Measurements from ENCODE around the gene ZNF431.
"Not testable (repeated sequence)": the region's sequence is repeated elsewhere in the genome, so short reads cannot be mapped to it uniquely, and the experiment has no call there.

Gene ZNF431

DNA sequence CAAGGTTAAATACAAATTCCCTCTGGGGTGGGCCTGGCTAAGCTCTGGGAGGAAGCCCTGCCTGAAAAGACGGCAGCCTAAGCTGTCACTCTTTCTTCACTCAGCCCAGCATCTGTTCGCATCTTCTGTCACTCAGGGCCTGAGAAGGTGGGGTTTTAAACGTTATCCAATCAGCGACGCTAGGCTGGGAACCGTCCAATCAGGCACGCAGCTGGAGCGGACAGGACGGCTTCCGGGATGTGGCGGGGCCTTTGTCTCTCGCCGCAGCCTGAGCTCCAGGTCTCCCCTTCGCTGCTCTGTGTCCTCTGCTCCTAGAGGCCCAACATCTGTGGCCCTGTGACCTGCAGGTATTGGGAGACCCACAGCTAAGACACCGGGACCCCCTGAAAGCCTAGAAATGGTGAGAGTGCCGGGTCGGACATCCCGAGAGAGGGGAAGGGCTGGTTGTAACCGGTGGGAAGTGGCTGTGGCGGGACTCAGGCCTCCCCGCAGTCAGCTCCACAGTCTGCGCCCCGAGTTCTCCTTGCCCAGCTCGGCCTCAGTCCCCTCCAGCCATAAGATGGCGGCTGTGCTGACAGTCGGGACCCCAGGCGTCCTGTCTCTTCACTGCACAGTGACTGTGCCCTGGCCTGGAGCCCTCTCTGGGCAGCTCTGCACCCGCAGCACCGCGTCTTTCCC is at the start of gene ZNF431:
Gene ZNF431 (plus strand): TSS at position 254 of the 678 bp plus-strand sequence. CDS start 144 bp downstream, at position 398.
- peak; percentile 83 for DNase-seq

DNA sequence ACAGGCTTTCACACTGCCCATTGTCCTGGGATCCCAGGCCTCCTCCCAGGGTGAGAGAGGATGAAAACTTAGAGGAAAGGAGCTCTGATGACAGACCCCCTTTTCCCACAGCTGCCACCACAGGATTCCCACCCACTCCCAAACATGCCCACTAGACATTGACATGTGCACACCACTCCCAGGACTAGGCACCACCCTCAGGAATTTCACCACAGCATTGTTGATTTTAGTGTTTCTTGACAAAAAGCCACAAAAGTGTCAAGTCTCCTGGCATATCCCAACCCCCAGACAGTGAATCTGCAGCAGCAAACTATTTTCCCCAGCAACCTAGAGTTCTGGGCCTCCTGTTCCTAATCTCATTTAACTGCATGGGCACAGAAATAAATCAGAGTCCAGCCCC is 49.7 kb upstream of the ZNF431 start:
- DNase-seq = no peak

DNA sequence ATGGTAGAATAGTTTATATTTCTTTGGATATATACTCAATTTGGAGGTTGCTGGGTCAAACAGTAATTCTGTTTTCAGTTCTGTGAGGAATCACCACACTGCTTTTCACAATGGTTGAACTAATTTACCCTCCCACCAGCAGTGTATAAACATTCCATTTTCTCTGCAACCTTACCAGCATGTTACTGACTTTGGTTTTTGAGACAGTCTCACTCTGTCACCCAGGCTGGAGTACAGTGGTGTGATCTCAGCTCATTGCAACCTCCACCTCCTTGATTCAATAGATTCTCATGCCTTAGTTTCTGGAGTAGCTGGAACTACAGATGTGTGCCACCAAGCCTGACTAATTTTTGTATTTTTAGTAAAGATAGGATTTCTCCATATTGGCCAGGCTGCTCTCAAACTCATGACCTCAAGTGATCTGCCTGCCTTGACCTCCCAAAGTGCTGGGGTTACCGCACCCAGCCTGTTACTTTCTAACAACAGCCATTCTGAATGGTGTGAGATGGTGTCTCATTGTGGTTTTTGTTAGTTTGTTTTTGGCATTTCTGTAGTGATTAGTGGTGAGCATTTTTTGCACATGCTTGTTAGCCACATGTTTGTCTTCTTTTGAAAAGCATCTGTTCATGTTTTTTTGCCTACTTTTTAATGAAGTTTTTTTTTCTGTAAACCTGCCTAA is 47.4 kb upstream of the ZNF431 start:
- DNase-seq = no peak

DNA sequence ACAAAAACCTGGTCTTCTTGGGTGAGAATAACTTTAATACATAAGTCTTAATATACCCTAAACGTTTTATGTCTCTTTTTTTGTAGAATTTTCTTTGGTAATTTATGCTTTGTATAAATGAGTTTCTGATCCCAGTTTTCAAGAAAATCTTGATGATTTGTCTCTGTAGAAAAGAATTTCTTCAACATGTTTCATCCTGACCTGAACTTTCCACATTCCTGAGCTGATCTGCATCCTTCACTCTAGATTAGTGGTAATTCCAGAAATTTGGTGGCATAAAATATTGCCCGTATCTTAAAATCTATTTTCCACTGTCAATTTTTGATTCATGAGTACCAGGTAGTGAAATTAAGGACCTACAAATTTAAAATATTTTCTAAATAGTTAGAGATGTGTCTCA is 43.5 kb upstream of the ZNF431 start:
- no peak for DNase-seq

DNA sequence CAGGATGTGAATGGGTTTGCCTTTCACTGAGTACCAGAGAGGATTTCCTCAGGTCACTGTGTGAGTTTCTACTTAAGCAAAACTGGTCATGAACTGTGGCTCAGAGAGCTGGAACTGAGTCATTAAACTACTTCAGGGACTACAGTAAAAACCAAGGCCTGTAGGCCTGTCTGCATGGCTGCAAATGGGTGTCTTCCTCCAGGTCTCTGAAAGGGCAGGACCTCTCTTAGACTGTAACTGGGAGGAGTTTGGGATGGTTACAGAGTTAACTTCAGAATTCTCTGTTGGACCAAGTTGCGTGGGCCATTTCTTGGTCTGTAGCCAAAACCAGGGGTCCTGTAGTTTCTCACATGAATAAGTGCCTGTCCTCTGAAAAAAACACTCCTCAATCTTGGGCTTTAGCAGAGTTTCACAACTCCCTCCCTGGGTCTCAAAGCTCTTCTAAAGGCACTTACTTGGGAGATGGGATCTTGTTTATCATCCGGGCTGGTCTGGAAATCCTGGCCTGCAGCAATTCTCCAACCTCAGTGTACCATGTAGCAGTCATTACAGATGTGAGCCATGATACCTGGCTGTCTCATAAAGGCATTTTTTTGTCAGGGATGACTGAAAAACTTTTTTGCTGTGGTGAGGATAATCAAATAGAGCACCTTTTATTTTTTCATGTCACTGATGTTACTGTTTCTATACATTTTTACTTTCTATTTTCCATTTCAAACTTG is 40.2 kb upstream of the ZNF431 start:
- DNase-seq = no peak

DNA sequence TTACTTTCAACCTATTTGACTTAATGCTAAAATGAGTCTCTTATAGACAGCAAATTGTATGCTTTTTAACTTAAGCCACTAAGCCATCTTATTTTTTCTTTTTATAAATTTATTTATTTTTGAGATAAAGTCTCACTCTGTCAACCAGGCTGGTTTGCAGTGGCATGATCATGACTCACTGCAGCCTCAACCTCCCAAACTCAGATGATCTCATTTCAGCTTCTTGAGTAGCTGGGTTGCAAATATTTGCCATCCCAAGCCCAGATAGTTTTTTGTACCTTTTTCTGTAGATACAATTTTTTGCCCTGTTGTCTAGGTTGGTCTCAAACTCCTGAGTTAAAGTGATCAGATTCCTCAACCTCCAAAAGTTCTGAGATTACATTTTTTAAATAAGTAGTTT is 32.7 kb upstream of the ZNF431 start:
- DNase-seq = no peak

DNA sequence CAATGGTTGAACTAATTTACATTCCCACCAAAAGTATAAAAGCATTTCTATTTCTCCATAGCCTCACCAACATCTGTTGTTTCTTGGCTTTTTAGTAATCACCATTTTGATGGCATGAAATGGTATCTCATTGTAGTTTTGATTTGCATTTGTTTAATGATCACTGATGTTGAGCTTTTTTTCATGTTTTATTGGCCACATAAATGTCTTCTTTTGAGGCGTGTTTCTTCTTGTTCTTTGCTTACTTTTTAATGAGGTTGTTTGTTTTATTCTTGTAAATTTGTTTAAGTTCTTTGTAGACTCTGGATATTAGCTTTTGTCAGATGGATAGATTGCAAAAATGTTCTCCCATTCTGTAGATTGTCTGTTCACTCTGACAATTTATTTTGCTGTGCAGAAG is 31.7 kb upstream of the ZNF431 start:
- DNase-seq = no peak

DNA sequence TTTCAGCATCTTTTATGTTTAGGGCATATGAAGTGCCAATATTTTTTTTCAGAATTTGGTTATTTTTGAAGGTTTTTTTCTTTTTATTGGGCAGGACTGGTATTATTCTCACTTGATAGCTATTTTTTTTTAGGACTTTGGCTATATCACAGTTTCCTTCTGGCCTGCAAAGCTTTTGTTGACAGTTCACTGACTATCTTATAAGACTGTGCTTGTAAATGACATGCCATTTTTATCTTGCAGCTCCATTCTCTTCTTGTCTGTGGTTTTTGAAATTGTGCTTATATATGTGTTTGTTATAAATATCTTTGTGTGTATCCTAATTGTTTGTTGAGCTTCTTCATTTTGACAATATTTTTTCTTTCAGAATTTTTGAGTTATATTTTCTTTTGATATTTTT is 26.4 kb upstream of the ZNF431 start:
- no peak for DNase-seq

DNA sequence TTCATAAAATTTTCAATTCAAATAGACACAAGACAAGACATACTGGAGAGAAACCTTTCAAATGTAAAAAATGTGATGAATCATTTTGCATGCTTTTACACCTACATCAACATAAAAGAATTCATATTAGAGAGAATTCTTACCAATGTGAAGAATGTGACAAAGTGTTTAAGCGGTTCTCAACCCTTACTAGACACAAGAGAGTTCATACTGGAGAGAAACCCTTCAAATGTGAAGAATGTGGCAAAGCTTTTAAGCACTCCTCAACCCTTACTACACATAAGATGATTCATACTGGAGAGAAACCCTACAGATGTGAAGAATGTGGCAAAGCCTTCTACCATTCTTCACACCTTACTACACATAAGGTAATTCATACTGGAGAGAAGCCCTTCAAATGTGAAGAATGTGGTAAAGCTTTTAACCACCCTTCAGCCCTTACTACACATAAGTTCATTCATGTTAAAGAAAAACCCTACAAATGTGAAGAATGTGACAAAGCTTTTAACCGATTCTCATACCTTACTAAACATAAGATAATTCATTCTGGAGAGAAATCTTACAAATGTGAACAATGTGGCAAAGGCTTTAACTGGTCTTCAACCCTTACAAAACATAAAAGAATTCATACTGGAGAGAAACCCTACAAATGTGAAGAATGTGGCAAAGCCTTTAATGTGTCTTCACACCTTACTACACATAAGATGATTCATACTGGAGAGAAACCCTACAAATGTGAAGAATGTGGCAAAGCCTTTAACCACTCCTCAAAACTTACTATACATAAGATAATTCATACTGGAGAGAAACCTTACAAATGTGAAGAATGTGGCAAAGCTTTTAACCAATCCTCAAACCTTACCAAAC is 24.6 kb upstream of the ZNF431 start:
- DNase-seq = no peak

DNA sequence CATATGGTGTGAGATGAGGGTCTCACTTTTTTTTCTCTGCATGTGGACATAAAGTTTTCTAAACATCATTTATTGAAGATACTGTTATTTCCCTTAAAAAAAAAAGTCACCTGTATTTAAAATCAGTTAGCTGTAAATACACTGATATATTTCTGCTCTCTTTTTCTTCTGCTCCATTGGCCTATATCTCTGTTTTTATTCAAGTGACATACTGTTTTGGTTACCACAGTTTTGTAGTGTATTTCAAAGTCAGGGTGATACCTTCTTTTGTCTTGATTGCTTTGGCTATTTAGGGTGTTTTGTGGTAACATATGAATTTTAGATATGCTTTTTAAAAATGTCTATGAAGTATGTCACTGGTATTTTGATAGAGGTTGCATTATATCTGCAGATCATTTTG is 15.8 kb upstream of the ZNF431 start:
- DNase-seq = no peak

DNA sequence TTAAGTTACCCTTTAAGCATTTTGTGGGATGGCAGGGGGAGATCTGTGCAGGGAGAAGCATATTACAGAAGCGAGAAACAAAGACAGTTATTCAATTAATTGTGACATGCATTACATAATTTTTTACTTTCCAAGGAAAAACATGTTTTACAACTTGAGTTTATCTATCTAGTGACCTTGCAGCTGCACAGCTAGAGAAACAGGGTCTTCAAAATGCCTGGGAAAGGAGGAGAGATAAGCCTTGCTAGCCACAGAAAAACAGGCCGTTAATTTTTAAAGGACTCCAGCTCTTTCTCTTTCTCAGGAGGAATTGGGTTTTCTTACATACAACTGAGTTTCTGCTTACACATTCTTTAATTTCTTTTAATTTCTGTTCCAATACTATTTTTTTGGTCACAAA is 14.8 kb upstream of the ZNF431 start:
- DNase-seq = no peak

DNA sequence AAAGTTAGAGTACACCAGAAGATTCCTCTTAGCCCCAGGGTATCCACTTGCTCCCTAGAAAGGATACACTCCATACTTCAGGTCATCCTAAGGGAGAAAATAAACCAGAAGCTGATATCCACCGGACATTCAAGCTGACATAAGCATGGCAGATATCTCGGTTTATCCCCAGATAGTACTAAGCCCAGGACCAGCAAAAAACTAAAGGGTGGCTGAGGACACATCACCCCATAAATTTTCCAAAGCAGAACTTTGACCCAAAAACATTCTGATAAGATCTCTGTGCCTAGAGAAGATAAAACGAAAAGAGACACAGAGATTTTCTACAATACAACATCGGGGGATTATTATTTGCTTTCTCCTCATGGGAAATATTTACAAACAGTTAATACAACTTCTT is 13.9 kb upstream of the ZNF431 start:
- DNase-seq = no peak

DNA sequence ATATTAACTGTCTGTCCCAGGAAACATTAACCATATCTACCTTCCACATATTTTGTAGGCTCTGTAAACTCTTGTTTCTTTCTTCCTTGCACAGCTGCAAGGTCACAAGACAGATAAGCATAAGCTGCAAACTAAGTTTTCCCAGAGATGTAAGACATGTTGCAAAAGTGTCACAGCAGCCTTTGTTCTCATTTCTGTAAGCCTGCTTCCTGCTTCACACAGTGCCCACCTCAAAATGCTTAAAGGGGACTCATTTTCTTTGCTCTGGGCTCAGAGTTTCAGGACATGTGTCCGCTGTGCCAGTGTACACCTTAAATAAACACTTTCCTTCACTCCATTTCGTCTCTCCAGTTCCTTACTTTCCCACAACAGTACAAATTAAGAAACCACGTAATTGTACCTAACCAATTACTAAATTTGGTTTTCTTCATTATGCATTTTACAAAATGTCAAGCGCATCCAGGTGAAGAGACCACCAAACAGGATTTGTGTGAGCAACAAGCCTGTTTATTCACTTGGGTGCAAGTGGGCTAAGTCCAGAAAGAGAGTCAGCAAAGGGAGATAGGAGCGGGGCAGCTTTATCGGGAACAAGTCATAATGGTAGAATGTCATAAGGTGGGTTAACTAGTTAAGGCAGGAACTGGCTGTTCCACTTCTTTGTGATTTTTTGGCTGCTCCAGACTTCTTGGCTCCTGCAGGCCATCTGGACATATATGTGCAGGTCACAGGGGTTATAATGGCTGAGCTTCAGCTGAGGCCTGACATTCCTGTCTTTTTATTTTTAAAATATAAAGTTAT is 12.7 kb upstream of the ZNF431 start:
- DNase-seq = no peak

DNA sequence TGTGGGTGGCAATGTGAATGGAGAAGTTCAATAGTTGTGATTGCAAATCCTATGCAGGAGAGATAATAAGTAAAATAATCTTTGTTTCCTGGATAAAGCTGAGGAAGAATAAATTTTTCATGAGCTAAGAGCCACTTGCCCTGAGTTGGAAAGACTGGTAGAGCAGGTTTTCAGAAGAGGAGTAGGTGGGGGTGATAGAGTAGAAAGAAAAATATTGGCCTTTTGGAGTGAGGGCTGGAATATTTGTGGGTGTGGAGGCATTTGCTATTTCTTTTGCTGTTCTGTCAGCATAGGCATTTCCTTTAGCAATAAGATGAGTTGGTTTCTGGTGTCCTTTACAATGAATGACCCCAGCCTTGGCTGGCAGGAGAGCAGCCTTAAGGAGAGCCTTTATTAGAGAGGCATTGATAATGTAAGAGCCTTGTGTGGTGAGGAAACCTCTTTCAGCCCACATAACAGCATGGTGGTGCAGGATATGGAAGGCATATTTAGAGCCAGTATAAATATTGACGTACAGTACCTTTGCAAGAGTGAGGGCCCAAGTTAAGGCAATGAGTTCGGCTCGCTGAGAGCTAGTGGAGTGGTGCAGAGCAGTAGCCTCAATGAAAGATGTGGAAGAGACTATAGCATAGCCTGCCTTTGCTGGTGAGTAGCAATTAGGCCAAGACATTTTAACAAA is 11.6 kb upstream of the ZNF431 start:
- DNase-seq = no peak

DNA sequence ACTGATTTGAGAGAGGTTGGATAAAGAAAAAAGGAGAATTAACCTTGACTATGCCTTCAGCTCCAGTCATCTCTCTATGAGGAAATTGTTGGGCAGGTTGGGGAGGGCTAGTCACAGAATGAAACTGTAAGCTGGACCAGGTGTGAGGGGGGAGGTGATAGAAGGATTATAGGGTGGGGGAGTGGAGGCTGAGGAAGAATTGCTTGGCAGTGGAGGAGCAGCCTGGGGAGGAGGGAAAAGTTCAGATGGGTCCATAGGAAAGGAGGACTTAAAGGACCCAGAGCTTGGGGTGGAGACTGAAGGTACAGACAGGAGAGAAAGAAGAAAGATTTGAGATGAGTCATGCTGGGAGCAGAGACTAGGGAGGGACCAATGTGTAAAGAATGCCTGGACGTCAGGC is 8.2 kb upstream of the ZNF431 start:
- DNase-seq = no peak

DNA sequence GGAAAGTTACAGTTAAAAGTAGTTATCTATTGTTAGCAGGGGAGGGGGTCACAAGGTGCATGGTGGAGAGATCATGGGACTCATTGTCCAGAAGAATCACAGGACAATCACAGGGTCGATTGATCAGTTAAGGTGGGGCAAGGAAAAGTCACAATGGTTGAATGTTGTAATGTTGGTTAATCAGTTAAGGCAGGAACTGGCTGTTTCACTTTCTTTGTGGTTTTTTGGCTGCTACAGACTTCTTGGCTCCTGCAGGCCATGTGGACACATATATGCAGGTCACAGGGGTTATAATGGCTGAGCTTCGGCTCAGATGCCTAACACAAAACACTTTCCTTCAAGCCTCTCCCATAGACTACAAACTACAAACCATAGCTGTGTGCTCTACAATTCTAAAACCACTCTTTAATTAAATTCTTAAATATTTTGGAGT is 6.9 kb upstream of the ZNF431 start:
- DNase-seq = no peak

DNA sequence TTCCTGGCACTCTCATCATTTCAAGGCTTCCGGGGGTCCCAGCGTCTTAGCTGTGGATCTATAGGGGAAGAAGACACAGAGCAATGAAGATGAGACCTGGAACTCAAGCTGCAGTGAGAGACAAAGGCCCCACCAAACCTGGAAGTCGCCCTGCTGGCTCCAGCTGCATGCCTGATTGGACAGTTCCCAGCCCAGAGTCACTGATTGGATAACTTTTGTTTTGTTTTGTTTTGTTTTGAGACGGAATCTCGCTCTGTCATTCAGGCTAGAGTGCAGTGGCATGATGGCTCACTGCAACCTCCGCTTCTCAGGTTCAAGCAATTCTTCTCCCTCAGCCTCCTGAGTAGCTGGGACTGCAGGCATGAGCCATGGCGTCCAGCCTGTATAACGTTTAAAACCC is 6.4 kb upstream of the ZNF431 start:
- no peak for DNase-seq

DNA sequence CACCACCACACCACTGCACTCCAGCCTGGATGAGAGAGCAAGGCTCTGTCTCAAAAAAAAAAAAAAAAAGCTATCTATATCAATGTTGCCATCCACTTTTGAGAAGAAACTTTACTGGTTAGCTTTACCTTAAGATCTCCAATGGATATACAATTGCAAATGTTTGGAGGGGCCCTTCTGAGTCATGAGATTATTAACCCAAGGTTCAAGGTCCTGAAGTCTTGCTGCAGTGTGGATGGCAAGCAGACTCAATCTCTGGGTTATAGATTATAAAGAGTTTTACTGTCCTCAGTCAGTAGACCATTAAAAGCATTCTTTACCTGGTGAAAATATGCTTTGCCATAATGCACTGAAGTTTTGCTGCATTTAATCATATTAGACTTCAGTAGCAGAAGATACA is 3.7 kb upstream of the ZNF431 start:
- no peak for DNase-seq

DNA sequence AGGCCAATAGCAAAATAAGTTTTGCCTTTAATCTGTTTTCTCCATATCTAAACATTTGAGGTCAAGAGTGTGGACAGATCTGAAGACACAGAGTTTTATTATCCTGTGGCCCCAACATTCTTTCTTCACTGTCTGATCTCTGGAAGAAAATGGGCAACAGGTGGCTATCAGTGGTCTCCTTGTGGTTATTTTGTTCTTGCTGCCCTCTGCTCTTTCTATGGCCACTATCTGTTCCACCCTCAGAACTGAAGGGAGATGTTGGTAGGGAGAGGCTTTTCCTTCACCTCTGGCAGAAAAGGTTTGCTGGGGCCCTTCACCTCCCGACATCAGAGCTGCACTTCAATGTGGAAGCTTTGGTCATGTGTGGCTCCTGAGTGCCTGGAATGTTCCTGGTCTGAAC is 834 bp upstream of the ZNF431 start:
- DNase-seq = not testable (repeated sequence)

DNA sequence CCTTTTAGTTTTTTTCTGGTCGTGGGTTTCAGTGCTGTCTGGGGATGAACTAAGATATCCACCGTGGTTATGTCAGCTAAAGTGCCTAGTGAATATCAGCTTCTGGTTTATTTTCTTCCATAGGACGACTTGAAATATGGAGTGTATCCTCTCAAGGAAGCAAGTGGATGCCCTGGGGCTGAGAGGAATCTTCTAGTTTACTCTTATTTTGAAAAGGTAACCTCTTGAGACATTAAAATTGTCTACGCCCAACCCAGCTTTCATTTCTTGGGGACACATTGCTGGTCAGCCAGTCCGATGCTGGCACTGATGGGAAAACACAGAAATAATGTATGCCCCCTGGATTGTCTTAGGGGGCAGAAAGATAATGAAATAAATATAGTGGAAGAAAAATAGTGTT is 1.6 kb downstream of the ZNF431 start:
- DNase-seq = no peak

DNA sequence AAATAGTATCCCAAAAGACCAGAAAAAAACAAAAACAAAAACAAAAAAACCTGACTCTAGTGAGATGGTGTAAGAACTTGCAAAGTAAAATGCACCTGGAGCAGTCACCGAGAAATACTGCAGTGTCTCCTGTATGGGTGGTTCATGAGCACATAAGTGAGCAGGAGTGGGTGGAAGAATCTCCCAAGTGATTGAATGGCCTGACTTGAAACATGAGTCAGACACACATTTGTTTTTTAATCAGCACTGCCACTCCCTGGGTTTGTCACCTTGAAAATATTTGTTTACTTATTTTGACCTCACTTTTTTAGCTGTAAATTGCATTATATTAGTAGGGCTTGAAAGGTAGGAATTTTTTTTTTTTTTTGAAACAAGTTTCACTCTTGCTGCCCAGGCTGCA is 2.0 kb downstream of the ZNF431 start:
- DNase-seq = no peak

DNA sequence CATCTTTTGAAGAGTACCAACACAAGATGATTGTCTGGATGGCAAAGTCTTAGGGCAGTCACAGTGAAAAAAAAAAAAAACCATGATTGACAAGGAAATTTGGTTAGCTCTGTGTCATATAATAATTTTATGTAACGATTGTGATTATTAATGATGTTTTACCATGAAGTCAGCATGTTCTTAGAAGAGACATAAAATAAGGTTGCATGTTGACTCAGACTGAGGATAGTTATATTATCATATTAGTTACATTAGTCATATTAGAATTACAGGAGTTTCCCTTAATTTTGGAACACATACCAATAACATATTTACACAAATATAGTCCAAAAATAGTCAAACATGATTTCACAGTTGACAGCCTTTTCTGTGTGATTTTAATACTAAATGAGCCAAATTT is 5.7 kb downstream of the ZNF431 start:
- no peak for DNase-seq
